SK-N-MC (cell line): ENCODE measurements around the gene SLC5A8.

Experiments
- EZH2 ChIP-seq: fragments of 200-600 bp; sonication (generic); IDR thresholded peaks from one replicate; pipeline ENCODE4 v1.6.1; 2017; ENCODE audit warnings: antibody characterized with exemption
- FOXP2 ChIP-seq: optimal IDR thresholded peaks from 2 replicates; pipeline ENCODE3; 2011; ENCODE audit warnings: mild to moderate bottlenecking, moderate library complexity; ENCODE audit not compliant: insufficient read depth; ENCODE audit errors: extremely low read length, control extremely low read depth
- POLR2AphosphoS5 ChIP-seq: IDR thresholded peaks from 2 replicates; pipeline ENCODE4 v1.6.1; 2012; ENCODE audit warnings: mild to moderate bottlenecking, low read depth, low read length, borderline replicate concordance

DNA sequence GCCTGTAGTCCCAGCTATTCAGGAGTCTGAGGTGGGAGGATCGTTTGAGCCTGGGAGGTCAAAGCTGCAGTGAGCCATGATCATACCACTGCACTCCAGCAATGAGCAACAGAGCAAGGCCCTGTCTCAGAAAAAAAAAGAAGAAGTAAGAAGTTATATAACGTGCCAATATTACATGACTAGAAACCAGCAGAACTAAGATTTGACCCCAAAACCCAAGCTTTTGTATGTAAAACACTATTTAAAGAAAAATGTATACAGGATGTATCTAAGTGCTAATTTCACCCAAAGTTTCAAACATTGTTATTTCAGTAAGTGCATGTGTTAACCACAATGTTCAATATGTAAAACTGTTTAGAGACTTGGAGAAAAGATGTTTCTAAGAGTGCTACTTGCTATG is 94.7 kb downstream of the SLC5A8 start:
- TF ChIP-seq POLR2AphosphoS5 (no peak), EZH2 (no peak), FOXP2 (no peak)
